HepG2 (cell line): ENCODE results near the gene TXNRD2. TPM values are rescaled to one million over a fixed set of nuclear protein-coding genes. Genes with fewer than 3 reads are reported as not detected.
A peak's percentile ranks its signal among the peaks of the same experiment; 100 is the strongest.

Experiments
- ELF3 ChIP-seq: IDR thresholded peaks from 2 replicates; pipeline ENCODE4 v1.6.1; 2016; ENCODE audit warnings: missing genetic modification reagents, missing compliant biosample characterization
- MATR3 ChIP-seq: sonication (generic); formaldehyde crosslinking; IDR thresholded peaks from 2 replicates; pipeline ENCODE4 v1.4.0; 2020; ENCODE audit warnings: missing genetic modification reagents
- MAX ChIP-seq: IDR thresholded peaks from 2 replicates; pipeline ENCODE4 v1.6.1; 2012; ENCODE audit warnings: inconsistent platforms
- MTERF4 ChIP-seq: sonication (generic); formaldehyde crosslinking; IDR thresholded peaks from 2 replicates; pipeline ENCODE4 v1.8.0; 2023; ENCODE audit warnings: mild to moderate bottlenecking, missing genetic modification reagents
- NR2C2 ChIP-seq: sonication (generic); formaldehyde crosslinking; IDR thresholded peaks from 2 replicates; pipeline ENCODE4 v1.4.0; 2020; ENCODE audit warnings: missing genetic modification reagents, mild to moderate bottlenecking, moderate library complexity, borderline replicate concordance
- SALL2 ChIP-seq: sonication (generic); formaldehyde crosslinking; IDR thresholded peaks from 2 replicates; pipeline ENCODE4 v1.8.1; 2023; ENCODE audit warnings: mild to moderate bottlenecking, missing genetic modification reagents, inconsistent platforms
- SNAI1 ChIP-seq: sonication (generic); formaldehyde crosslinking; IDR thresholded peaks from 2 replicates; pipeline ENCODE4 v1.5.0; 2020; ENCODE audit warnings: mild to moderate bottlenecking, missing genetic modification reagents, borderline replicate concordance
- TRIM24 ChIP-seq: sonication (generic); formaldehyde crosslinking; IDR thresholded peaks from 2 replicates; pipeline ENCODE4 v1.8.0; 2022; ENCODE audit warnings: mild to moderate bottlenecking, missing genetic modification reagents
- ZBTB7A ChIP-seq: sonication (generic); formaldehyde crosslinking; IDR thresholded peaks from 2 replicates; pipeline ENCODE4 v1.8.0; 2022; ENCODE audit warnings: mild to moderate bottlenecking, missing genetic modification reagents
- ZNF501 ChIP-seq: sonication (generic); formaldehyde crosslinking; IDR thresholded peaks from 2 replicates; pipeline ENCODE4 v1.5.1; 2020; ENCODE audit warnings: mild to moderate bottlenecking, moderate library complexity, missing genetic modification reagents
- ZNF605 ChIP-seq: sonication (generic); formaldehyde crosslinking; IDR thresholded peaks from 2 replicates; pipeline ENCODE4 v1.8.0; 2022; ENCODE audit warnings: mild to moderate bottlenecking, missing genetic modification reagents
- ZNF670 ChIP-seq: sonication (generic); formaldehyde crosslinking; IDR thresholded peaks from 2 replicates; pipeline ENCODE4 v1.8.0; 2022; ENCODE audit warnings: mild to moderate bottlenecking, missing genetic modification reagents, borderline replicate concordance
- ZNF747 ChIP-seq: sonication (generic); formaldehyde crosslinking; IDR thresholded peaks from 2 replicates; pipeline ENCODE4 v1.8.1; 2023; ENCODE audit warnings: missing genetic modification reagents, mild to moderate bottlenecking, borderline replicate concordance
- polyA plus RNA-seq, 8 experiments: library from polyadenylated mRNA; depleted of rRNA in 3 of 8; stranded (reverse) in 7 of 8; unstranded in 1 of 8; fragments of >200 nt; fragmentation: Illumina TruSeq in 4 of 8; extraction: Trizol in 4 of 8; gene quantifications; 2 replicates each; pipeline versions ENCODE4 v1.2.1 to v1.2.3, GENCODE V29; 2011 to 2016; ENCODE audit warnings: low read depth in 4 of 8, missing spikeins in 1 of 8, mixed read lengths in 1 of 8; ENCODE audit not compliant: insufficient read depth in 1 of 8
- total RNA-seq, 5 experiments: library from RNA; depleted of rRNA; stranded (reverse); fragments of >200 nt; fragmentation: Illumina TruSeq; extraction: Trizol; gene quantifications; 2 replicates each; pipeline ENCODE4 v1.2.3, GENCODE V29; 2016; ENCODE audit warnings: low read depth in 1 of 5
- TF ChIP-seq, protein P1 (sequence below): sonication (generic); formaldehyde crosslinking; IDR thresholded peaks from 2 replicates; pipeline ENCODE4 v1.5.0; 2020; ENCODE audit warnings: mild to moderate bottlenecking, missing genetic modification reagents, borderline replicate concordance
- TF ChIP-seq, protein P2 (sequence below): IDR thresholded peaks from 2 replicates; pipeline ENCODE4 v1.6.1; 2016; ENCODE audit warnings: mild to moderate bottlenecking, missing biosample characterization, missing genetic modification reagents

TXNRD2 gene
- total and polyA plus RNA-seq, 2 of the 13 experiments (the other 11 are each of a cell fraction or from before 2014, with no cell fraction given), result 17.5 to 18.6 TPM

DNA sequence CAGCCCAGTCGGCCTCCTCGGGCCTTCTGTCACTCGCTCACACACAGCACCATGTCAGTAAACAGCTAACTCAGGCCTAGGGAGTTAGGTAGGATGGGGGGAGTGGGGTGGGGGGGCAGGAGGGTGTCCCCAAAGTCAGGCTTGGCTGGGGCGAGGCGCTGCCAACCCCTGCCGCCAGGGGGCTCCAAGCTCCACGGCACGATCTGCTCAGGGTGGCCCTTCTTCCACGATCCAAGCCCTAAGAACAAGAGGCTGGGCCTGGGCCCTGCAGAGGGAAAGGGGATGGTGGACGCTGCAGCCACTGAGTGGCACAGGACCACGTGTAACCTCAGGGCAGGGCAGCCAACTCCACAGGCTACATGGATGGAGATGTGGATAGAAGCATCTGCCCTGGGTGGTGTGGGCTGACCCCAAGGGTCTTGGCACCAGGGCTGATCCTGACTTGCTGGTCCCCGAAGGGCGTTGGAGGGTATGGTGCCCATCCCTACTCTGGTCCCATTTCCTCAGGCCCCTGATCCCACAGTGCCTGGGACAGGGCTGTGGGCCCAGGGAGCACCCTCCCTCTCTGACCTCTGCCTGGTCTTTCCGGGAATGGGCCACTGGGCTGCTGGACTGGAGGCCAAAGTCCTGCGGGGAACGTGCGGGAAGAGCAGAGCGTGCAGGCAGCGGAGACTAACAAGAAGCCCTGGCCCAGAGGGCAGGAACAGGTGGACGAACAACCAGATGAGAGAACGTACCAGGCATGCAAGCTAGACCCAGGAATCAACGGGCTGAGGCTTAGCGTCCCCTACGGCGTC is 29.1 kb upstream of the TXNRD2 start (continued):
- TF ChIP-seq ZBTB7A (no peak; the same call in 1 of the 2 replicates), ZNF670 (0 out of 2 replicates have a peak, but pooled peaks have one; percentile 36), MATR3 (CRISPR knock-in tag) (no peak), SALL2 (CRISPR knock-in tag) (no peak), ELF3 (CRISPR knock-in tag) (peak; percentile 94), ZNF501 (peak; percentile 94), NR2C2 (CRISPR knock-in tag) (peak; percentile 65; the same call in 1 of the 2 replicates), TRIM24 (CRISPR knock-in tag) (0 out of 2 replicates have a peak, but pooled peaks have one; percentile 40), MTERF4 (CRISPR knock-in tag) (no peak), ZNF747 (peak; percentile 55), MAX (peak; percentile 91), ZNF605 (CRISPR knock-in tag) (no peak; the same call in 1 of the 2 replicates), SNAI1 (CRISPR knock-in tag) (0 out of 2 replicates have a peak, but pooled peaks have one; percentile 14)
- TF ChIP-seq, protein P1, sequence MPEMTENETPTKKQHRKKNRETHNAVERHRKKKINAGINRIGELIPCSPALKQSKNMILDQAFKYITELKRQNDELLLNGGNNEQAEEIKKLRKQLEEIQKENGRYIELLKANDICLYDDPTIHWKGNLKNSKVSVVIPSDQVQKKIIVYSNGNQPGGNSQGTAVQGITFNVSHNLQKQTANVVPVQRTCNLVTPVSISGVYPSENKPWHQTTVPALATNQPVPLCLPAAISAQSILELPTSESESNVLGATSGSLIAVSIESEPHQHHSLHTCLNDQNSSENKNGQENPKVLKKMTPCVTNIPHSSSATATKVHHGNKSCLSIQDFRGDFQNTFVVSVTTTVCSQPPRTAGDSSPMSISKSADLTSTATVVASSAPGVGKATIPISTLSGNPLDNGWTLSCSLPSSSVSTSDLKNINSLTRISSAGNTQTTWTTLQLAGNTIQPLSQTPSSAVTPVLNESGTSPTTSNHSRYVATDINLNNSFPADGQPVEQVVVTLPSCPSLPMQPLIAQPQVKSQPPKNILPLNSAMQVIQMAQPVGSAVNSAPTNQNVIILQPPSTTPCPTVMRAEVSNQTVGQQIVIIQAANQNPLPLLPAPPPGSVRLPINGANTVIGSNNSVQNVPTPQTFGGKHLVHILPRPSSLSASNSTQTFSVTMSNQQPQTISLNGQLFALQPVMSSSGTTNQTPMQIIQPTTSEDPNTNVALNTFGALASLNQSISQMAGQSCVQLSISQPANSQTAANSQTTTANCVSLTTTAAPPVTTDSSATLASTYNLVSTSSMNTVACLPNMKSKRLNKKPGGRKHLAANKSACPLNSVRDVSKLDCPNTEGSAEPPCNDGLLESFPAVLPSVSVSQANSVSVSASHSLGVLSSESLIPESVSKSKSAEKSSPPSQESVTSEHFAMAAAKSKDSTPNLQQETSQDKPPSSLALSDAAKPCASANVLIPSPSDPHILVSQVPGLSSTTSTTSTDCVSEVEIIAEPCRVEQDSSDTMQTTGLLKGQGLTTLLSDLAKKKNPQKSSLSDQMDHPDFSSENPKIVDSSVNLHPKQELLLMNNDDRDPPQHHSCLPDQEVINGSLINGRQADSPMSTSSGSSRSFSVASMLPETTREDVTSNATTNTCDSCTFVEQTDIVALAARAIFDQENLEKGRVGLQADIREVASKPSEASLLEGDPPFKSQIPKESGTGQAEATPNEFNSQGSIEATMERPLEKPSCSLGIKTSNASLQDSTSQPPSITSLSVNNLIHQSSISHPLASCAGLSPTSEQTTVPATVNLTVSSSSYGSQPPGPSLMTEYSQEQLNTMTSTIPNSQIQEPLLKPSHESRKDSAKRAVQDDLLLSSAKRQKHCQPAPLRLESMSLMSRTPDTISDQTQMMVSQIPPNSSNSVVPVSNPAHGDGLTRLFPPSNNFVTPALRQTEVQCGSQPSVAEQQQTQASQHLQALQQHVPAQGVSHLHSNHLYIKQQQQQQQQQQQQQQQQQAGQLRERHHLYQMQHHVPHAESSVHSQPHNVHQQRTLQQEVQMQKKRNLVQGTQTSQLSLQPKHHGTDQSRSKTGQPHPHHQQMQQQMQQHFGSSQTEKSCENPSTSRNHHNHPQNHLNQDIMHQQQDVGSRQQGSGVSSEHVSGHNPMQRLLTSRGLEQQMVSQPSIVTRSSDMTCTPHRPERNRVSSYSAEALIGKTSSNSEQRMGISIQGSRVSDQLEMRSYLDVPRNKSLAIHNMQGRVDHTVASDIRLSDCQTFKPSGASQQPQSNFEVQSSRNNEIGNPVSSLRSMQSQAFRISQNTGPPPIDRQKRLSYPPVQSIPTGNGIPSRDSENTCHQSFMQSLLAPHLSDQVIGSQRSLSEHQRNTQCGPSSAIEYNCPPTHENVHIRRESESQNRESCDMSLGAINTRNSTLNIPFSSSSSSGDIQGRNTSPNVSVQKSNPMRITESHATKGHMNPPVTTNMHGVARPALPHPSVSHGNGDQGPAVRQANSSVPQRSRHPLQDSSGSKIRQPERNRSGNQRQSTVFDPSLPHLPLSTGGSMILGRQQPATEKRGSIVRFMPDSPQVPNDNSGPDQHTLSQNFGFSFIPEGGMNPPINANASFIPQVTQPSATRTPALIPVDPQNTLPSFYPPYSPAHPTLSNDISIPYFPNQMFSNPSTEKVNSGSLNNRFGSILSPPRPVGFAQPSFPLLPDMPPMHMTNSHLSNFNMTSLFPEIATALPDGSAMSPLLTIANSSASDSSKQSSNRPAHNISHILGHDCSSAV, result no peak
- TF ChIP-seq, protein P2, sequence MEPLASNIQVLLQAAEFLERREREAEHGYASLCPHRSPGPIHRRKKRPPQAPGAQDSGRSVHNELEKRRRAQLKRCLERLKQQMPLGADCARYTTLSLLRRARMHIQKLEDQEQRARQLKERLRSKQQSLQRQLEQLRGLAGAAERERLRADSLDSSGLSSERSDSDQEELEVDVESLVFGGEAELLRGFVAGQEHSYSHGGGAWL, result 0 out of 2 replicates have a peak, but pooled peaks have one; percentile 42
